ENCODE data around the gene ANKFY1.

Gene ANKFY1, protein sequence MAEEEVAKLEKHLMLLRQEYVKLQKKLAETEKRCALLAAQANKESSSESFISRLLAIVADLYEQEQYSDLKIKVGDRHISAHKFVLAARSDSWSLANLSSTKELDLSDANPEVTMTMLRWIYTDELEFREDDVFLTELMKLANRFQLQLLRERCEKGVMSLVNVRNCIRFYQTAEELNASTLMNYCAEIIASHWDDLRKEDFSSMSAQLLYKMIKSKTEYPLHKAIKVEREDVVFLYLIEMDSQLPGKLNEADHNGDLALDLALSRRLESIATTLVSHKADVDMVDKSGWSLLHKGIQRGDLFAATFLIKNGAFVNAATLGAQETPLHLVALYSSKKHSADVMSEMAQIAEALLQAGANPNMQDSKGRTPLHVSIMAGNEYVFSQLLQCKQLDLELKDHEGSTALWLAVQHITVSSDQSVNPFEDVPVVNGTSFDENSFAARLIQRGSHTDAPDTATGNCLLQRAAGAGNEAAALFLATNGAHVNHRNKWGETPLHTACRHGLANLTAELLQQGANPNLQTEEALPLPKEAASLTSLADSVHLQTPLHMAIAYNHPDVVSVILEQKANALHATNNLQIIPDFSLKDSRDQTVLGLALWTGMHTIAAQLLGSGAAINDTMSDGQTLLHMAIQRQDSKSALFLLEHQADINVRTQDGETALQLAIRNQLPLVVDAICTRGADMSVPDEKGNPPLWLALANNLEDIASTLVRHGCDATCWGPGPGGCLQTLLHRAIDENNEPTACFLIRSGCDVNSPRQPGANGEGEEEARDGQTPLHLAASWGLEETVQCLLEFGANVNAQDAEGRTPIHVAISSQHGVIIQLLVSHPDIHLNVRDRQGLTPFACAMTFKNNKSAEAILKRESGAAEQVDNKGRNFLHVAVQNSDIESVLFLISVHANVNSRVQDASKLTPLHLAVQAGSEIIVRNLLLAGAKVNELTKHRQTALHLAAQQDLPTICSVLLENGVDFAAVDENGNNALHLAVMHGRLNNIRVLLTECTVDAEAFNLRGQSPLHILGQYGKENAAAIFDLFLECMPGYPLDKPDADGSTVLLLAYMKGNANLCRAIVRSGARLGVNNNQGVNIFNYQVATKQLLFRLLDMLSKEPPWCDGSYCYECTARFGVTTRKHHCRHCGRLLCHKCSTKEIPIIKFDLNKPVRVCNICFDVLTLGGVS

DNA sequence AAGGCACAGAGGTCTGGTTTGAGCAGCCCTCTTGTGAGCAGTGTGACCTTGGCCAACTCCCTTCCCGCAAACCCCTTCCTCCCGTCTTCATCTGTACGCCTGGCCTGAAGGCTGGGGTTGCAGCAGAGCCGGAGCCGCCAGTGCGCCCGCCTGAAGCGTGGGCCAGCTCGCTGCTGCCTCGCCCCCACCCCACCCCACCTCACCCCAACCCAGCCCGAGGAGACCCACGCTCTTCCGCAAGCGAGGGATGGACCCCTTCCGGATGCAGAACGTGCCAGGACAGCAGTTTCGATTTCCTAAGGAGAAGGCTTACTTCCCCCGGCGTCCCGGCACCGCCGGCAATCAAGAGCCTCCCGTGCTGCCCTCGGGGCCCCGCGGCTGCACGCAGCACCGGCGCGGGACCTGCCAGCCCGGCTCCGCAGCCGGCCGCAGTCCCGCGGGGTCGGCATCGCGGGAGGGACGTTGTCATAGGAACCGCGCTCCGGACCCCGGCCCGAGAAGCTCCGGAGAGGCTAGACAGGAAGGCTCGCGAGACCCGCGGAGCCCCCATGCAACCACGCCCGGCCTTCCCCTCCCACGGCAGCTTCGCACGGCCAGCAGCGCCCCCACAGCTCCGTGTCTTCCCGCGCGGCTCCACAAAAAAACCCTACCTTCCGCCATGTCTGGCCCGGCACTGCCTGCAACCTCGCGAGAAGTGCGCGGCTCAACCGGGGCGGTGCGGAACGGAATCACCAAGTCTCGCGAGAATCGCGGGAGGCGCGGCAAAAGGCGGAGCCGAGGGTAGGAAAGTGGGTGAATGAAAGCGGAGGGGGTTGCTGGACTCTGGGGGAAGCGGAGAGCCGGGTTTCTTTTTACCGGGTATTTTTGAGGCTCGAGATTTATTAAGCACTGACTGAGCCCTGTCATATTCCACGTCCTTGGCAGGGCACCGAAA is at the start of gene ANKFY1:
Gene ANKFY1 (minus strand): TSS at position 698 of the 934 bp plus-strand sequence. CDS start 38 bp downstream, at position 660.
- DNase-seq, result peak; percentile 97

DNA sequence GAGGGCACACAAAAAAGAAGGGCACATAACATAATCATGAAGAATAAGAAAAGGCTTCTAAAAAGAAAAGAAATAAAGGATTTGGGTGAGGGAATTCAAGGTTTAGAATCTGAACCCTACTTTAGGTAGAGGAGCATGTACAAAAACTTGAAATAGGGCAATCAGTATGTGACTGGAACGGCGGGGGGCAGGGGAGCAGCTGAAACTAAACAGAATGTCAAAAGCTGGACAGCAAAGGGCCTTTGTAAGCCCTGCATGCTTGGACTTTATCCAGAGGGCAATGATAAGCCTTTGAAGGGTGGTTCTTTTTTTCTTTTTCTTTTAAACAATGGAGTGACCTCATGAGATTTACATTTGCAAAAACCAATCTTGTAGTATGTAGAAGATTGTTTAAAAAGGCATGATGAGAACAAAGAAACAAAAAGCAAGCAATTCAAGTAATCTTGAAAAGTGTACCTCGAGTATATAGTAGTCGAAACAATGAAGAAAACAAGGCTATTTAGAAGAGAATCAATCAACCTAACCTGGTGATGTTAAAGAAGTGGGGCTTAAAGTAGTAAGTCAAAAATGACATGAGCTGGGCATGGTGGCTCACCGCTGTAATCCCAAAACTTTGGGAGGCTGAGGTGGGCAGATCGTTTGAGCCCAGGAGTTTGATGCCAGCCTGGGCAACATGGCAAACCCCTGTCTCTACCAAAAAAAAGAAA is 46.7 kb upstream of the ANKFY1 start:
- no peak for DNase-seq

DNA sequence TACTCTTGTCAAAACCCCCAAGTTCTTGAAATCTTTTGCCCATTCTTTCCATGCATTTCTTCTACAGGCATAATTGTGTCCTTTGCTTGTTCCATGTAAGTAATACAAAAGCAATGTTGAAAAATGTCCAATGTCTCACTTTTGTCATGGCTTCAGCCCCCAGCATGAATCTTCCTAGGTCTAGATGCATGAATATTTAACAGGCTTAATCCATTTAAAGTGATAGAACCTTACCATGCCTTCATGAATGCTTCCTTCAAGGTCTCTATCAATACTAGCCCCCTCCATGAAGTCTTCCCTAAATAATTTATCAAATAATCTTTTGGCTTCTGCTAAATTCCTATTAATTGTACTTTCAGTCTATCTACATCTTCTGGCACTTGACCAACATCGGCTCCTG is 46.1 kb upstream of the ANKFY1 start:
- no peak for DNase-seq

DNA sequence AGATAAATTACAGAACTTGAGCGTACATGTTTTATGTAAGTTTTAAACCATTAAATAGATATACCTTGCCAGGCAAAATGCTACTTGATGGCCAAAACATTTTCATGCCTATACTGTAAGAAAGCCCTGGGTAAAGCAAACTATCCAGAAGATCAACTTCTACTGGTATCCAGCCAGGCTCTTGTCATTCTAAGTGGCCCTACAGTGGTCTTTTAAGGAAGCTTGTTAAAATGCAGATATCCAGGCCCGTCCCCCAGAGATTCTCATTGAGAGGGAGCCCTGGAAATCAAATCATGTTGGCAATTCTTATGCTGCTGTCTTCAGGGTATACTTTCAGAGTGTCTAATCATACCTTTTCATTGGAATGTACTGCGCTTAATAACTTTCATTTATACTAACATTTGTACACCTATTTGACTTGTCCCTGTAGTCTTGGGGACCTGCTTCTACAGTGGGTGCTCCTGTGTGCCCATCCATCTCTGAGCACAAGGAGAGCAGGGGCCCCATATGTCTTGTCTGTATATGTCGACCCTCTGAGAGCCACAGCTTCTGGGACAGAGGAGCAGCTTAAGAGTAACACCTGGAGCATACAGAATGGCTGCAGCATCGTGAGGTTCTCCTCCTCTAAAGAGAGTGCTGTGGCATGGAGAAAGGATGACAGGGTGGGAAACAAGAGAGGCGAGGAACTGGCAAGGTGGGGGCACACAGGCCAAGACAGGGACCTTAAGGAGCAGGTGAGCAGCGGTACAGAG is 43.6 kb upstream of the ANKFY1 start:
- no peak for DNase-seq

DNA sequence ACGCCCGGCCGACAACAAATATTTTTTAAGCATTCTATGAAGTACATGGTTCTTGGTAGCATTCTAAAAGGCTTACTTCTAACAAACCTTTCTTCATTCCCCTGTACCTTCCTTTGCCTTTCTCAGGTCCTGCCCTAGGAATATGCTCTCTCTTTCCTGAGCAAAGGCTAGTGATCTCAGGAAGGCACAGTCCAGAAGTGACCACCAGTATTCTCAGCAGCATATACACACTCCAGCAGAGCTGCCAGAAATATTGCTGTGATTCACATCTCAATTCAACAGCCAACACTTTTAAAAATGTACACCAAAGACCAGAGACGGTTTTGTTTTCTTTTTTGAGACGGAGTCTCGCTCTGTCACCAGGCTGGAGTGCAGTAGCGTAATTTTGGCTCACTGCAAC is 41.4 kb upstream of the ANKFY1 start:
- DNase-seq, result no peak

DNA sequence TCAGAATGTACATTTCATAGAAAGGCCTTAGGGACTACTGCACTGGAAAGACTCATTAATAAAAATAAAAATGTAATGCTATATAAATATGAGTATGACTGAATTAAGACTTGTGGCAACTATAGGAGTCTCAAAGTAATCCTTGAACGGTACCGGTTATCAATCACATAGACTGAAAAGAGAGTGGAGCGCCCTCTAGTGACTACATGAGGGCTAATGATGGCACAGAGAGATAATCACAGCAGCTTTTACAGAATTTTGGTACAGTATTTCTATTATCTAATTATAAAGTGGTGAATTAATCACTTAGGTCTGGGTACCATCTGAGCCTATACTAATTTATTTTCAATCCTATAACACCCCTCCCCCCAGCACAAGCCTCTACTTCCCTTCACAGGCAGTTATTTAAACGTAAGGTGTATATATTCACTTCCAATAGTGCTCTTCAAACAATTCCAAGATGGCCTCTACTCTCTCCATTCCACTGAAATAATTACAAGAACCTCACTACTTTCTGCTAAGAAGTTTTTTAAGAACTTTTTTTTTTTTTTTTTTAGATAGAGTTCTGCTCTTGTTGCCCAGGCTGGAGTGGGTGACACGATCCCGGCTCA is 40.7 kb upstream of the ANKFY1 start:
- no peak for DNase-seq

DNA sequence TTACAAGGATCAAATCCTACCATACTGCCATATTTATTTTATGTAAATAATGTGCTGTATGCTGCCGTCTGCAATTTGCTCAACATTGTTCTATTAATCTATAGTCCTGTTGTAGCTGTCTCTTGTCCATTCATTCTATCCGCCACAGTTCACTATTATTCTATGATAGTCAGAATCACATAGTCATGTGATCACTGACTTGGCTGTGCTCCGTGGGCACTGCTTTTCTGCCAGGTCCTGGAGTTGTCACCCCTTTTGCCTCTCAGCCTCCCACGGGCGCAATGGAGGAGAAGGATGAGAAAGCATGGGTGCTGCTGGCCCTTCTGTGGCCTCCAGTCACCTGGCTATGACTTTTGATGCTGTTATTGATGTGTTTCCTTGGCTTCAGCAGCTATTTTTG is 37.3 kb upstream of the ANKFY1 start:
- DNase-seq, result no peak

DNA sequence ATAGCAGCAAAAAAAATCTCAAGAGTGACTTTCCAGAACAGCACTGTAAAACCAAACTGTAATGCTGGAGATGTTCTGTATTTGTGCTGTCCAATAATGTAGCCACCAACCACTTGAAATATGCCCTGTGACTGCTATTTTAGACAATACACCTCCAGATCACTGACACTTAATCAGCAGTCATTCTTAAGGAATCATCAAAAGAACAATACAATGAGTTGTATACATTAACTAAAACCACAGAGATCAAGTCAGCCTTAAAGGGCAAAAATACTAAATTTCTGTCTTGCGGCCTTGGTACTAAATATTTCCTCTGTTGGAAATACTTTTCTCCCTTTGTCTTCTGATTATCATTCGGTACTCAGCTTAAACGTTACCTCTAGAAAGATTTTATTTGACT is 33.6 kb upstream of the ANKFY1 start:
- no peak for DNase-seq

DNA sequence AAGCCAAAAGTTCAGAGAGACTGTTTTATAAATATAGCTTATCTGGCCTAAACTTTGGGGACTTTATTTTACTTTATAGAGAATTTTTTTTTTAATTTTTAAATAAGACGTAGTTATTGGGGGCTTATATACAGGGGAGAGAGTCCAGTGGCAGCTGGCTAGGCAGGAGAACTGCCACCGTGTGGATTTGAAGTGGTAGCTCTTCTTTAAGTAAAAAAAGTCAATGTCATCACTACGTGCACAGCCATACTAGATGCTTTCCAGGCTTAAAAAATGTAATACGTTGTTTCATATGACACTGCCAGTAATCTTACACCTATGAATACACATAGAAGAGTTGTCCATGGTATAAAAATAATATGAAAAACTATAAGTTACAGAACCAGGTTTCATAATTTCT is 31.9 kb upstream of the ANKFY1 start:
- DNase-seq, result no peak

DNA sequence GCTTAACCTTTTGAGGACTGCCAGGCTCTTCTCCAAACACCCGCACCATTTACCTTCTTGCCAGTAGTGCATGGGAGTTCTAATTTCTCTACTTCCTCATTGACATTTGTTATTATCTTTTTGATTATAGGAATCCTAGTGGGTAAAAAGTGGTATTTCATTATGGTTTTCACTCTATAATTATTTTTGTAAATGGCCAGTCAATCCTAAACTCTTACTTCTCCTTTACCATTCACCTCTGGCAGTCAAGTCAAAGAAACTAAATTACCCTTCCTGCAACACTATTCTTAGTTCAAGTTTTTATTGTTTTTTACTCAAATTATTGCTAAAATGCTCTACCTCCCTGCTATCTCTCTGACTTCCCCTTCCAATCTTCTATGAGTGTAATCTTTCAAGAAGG is 29.8 kb upstream of the ANKFY1 start:
- DNase-seq, result no peak

DNA sequence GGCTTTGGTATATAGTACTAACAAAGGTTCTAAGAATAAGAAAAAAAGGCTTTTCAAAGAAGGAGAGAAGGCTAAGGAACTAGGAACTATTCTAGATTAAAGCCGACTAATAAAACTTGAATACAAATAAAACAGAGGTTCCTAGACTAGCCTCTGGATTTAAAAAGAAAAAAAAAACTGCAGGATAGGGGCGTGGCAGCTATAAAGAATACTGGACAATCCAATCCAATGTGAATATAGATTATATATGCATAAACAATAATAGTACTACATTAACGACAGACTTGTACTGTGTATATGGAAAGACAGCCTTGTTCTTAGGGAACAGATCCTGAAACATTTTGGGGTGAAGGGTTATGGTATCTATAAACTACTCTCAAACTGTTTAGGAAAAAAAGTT is 23.9 kb upstream of the ANKFY1 start:
- no peak for DNase-seq

DNA sequence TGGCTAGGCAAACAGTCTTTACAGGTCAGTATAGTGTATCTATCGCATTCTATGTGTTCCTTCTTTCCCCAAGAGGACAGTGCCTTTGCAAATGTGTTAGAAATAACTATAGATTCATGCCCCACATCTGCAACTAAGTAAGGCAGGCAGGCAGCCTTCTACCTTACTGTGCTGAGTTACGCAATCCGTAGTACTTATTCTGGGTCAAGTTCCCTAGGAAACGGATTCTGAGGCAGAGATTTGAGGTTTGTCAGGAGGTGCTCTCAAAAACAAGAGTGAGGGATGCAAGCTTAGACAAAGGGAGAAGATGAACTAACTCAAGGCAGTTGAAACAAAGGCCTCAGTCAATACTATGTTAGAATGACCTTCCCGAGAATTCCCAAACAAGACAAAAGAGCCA is 12.7 kb upstream of the ANKFY1 start:
- DNase-seq, result no peak

DNA sequence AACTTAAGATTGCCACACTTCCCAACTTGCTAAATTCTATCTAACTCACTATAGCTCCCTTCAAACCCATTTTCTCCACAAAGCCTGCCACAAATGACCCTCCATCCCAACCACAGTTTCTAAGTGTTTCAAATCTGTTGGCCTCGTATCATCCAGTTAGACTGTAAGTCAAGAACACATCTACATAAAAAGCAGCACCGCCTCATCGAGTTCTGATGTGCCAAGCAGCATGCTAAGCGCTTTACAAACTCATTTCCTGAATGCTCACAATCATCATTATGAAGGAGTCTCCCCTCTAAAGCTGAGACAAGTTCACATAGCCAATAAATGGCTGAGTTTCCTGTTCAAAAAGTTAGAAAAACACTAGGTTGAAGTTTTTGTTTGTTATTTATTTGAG is 9.2 kb upstream of the ANKFY1 start:
- DNase-seq, result no peak

DNA sequence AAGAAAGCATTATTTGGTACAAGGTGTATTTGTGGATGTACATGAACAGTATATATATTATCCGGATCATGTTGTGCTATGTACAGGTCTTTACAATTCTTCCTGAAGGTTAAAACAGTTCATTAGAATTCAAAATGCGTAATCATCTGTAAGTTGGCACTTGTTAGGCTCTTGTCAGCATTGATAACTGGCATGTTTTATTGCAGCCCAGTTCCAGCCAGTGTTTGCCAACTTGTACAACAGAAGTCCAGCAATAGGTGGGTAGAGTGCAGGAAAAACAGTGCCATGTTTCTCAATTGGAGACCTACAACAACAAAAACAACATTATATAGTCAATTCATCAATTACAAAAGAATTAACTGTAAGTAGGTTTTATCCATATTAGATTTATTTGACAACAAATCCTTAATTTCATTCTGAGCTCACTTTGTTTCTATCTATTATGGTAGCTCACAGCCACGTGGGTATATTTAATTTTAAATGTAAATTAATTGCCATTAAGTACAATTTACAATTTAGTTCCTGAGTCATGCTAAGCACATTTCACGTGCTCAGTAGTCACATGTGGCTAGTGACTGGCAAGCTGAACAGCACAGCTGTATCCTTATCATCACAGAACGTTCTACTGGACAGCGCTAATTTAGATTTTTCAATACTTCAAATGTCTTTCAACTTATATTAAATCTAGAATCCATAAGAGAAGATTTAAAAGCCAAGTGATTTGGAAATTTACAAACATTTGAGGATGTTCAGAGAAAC is 8.6 kb upstream of the ANKFY1 start:
- no peak for DNase-seq

DNA sequence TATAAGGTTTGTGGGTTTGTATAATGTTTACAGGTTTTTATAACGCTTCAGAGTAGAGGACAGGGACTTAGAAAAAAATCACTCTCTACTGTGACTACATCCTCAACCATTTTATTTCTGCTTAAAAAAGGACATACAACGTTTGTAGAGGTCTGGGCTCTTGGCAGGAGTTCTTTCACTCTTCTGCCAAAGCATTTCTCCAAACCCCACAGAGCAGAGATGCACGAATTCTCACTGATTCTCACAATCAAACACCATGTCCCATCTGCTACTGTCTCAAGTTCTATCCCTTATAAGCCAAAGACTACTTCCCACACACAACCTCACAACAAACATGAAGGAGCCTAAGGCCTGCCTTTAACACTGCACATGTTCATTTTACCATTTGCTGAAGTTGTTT is 7.0 kb upstream of the ANKFY1 start:
- no peak for DNase-seq

DNA sequence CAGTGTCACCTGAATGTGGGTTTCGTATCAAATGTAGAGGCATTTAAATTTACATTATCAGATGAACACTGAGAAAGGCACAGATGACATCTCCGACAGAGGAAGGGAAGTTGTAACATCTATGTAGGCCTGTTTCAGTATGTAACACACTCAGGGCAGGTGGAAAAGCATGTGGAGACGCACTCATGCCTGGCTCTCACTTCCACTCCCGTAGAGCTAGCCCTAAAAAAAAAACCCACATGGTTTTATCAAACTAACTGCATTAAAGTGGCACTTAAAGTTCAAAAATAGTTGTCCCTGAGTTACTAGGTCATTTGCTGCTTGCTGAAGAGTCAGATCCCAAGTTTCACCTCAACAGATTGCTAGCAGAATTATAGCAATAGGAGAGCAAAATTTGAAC is 6.1 kb upstream of the ANKFY1 start:
- no peak for DNase-seq

DNA sequence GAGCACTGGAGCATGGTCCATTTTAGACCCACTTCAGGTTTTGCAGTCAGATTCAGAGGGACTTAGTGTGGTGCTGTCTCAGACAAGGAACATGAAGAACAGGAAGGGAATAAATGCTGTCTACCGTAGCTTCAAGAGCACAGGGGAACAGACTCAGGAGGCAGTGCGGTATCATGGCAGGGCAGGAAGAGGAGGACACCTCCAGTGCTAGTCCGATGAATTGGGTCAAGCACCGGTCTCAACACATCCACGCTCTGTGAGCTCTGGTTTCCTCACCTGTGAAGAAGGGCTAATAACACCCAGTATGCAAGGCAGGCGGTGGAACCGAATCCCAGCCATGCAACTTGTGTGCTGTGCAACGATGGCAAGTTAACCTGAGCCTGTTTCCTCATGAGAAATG is 3.6 kb upstream of the ANKFY1 start:
- DNase-seq, result no peak

DNA sequence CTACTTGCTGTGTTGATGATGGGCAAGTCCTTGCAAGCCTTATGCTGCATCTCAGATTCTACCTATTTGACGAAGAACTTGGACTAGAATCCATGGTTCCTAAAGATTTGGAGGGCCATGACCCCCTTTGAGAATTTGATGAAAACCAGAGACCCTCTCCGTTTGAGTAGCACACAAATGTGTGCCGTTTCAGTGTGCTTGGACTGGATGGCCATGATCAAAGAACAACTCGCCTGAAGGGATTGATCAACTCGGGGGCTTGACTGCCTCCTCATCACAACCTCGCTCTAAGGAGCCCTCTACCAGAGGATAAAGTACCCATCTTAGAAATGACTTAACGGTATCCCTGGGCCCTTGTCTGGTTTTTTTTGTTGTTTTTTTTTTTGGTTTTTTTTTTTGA is 2.8 kb upstream of the ANKFY1 start:
- DNase-seq, result no peak

DNA sequence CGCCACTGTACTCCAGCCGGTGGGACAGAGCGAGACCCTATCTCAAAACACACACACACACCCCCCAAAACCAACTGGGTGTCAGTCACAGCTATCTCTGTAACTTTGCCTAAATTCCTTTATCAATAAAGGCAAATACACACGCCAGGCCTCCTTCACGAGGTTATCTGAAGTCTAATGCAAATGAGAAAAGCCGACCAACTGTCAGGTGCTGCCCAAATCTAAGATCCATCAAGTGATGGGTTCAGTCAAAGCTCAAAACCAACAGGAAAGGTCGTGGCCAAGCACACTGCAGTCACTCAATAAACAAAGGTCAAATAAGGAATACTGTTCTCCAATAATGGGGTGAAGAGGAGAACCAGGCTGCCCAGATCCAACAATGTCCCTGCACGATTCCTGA is 1.1 kb downstream of the ANKFY1 start:
- no peak for DNase-seq

DNA sequence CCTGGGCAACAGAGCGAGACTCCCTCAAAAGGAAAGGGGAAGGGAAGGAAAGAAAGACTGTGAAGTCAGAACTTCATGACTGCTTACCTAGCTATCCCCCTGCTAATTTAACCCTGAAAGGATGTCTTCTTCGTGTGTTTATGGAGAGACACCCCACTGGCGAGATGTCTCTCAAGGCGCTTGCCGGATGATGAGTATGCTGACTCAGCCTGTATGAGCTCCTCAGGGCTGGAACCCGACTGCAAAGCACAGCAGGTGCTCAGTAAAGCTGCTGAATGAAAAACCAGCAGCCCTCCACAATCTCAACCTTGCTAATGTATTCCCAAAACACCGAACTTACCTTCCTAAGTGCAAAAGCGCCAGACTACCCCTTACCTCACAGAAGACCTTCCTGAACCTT is 2.3 kb downstream of the ANKFY1 start:
- no peak for DNase-seq

All from left hindlimb (tissue), 1 donor.